HG02884 (cell line): ENCODE data around the gene MXRA7.
"Not testable (repeated sequence)": the region's sequence is repeated elsewhere in the genome, so short reads cannot be mapped to it uniquely, and the experiment has no call there.

Source experiments
- ATAC-seq: cut with Tn5 transposase; IDR thresholded peaks from one replicate; pipeline ENCODE4 v1.9.1; 2021; ENCODE audit warnings: mild to moderate bottlenecking, moderate library complexity; ENCODE audit not compliant: unreplicated experiment

Gene MXRA7

DNA sequence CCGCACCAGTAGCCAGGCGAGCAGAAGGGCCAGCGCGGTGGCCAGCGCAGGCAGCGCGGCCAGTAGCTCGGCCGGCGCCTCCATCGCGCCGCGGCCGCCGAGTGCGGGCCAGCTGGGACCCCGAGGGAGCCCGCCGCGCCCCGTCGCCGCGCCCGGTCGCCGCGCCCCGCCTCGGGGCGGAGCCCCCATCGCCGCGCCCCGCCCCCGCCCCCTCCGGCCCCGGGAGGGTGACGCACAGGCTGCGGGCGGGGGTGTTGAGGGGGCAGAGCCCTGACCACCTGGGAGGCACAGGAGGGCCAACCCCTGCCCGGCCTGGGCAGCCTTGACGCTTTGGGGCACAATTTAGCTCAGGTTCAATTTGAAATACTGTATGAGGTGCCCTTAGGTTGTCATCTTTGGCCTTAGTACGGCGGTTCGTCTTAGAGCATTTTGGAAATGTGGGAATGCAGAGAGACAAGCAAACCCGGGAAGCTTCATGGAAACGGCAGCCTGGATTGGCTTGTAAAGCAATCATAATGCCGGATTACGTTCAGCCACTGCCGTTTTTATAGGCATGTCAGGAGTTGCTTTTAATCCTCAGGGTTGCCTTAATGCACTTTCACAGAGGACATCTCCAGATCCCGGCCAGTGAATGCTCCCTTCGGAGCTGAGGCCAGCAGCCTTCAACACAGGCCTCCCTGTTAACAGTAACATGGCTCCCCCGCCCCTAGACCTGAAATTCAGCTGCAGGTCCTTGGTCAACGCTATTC, at the start of gene MXRA7:
Gene MXRA7, minus strand, starts transcription at position 103 of the 749 bp plus-strand sequence. Its CDS starts 19 bp downstream, at position 84.
- ATAC-seq, result no peak

GRCh38 chr17:76758570-76758969, 47.8 kb upstream of the MXRA7 start:
- no peak for ATAC-seq

DNA sequence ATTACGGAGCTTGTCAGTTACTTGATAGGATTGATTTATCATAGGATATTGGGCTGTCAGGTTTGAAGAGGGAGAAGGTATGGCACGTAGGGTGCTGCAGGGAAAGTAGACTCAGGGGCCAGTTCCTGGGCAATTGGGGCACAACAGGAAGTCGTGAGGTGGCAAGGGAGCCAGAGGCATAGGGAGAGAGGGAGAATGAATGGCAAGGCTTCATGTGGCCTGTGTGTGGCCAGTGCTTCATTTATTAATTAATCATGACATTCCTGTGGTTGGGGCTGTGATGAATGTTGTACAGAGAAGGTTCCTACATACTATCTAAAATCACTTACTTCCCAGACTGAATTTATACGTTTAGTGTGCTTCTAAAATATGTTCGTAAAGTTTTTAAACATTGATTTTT, 46.5 kb upstream of the MXRA7 start:
- ATAC-seq, result no peak

DNA sequence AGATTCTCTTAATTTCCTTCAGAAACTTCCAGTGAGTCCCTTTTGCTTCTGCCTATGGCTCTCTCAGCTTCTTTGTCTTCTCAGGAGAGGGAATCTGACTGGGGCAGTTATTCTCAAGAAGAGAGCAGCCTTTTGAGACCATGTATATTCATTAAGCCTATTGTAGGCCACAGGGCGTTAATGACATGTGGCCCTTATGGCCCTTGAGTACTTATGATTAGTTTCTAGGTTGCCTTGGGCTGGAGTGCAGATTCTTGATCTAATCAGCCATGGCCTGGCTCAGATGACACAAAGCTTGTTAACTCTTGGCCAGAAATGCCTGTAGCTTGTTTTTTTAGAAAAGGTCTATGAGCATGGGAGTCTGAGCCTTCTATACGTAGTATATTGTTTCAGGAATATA, 44.5 kb upstream of the MXRA7 start:
- no peak for ATAC-seq

GRCh38 chr17:76753061-76753961, 42.5 kb upstream of the MXRA7 start:
- ATAC-seq, result no peak

DNA sequence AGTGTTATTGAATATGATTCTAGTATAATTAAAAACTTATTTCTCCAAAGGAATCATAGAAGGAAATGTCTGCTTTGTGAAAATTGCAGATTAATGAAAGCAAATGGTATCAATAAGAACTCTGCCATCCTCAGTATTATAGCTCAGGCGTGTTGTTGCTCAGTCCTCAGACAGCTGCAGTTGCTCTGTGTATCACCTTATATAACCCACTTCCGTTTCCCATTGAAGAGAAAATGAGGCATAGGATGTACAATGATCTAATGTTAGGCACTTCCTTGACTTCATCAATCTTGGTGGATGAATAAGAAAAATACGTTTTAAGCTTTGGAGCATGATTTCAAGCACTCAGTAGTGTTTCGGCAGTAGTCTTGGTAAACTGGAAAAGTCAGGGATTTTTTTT, 41.2 kb upstream of the MXRA7 start:
- no peak for ATAC-seq

- ATAC-seq, result no peak
These were observed 40.7 kb upstream of the MXRA7 start for GRCh38 chr17:76751416-76751993.

DNA sequence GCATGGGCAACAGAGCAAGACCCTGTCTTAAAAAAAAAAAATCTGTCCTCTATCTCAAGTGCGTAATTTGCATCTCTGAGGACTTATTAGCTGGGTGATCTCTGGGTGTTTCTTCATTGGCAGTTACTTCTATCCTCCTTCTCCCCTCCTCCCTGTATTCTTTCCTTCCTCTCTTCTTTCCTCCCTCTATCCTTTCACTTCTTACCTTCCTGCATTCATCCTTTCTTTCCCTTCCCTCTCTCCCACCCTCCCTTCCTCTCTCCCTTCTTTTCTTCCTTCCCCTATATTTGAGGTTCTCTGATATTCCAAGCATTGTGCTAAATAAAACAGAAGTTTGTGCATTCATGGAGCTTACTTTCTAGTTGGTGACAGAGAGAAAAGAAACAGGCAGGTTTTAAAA, 37.9 kb upstream of the MXRA7 start:
- no peak for ATAC-seq

DNA sequence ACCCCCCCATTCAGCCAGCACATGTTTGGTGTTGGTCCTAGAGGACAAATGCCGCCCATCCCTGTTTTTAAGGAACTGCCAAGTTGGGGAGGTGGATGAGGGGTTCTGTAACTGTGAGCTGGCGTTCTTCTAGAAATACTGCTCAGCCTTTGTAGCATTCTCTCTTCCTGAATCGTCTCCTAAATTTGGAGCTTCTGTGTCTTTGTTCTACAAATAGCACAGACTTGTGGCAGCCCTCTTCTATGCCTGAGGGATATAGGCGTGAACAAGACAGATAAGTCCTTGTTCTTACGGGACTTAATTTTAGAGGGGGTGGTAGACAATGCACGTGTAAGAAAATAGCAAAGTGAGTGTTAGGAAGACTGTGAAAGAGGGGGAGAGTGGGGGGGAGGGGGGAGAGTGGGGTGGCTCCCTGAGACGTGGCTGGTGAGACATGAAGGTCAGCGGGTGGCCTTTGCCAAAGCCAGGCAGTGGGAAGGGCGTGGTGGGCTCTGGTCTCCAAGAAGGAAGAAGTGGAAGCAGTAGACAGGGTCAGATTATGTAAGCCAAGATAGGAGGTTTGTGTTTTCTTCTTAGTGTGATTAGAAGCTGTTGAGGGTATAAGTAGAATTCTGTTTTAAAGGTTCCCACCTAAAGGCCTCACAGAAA, 37.1 kb upstream of the MXRA7 start:
- no peak for ATAC-seq

DNA sequence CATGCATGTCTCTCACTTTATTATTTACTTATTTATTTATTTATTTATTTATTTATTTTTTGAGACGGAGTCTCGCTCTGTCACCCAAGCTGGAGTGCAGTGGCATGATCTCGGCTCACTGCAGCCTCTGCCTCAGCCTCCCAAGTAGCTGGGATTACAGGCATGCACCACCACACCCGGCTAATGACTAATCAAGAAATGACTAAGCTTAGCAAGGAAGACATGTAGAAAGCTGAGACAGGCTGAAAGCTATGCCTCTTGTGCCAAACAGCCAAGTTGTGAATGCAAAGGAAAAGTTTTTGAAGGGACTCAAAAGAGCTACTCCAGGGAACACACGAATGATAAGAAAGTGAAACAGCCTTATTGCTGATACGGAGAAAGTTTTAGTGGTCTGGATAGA, 35.0 kb upstream of the MXRA7 start:
- not testable (repeated sequence) for ATAC-seq

GRCh38 chr17:76744747-76745146, 34.0 kb upstream of the MXRA7 start:
- ATAC-seq, result no peak

DNA sequence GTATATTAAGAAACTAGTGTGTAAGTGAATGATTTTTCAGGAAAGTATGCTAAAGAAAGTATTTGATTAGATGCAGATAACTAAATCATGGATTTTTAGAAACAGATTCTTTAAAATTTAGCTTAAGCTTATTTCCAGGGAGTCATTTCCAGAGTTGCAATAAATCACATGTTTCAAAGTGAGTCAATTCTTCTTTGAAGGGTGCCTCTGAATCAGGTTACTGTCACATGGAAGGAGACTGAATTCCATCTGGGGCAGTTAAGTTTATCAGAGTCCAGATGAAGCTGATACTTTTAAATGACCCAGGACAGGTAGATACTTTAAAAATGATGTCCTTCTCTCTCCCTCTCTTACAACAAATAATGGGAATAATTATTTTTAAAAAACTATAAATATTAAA, 32.2 kb upstream of the MXRA7 start:
- no peak for ATAC-seq

GRCh38 chr17:76740329-76741118, 29.8 kb upstream of the MXRA7 start:
- ATAC-seq, result no peak

DNA sequence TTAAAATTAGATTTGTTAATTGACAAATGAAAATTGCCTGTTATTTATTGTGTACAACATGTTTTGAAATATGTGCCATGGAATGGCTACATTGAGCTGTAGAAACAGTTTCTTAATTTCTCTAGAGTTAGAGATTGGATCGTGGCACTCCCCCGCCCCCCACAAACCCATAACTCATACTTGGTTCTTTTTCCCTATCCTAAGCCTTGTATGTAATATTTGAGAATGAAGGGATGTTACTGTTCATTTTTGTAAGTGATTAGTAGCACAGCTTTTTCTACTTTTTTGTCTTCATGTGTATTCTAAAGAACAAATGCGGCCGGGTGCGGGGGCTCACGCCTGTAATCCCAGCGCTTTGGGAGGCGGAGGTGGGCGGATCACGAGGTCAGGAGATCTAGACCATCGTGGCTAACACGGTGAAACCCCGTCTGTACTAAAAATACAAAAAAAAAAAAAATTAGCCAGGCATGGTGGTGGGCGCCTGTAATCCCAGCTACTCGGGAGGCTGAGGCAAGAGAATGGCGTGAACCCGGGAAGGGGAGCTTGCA, 28.9 kb upstream of the MXRA7 start:
- ATAC-seq, result not testable (repeated sequence)

DNA sequence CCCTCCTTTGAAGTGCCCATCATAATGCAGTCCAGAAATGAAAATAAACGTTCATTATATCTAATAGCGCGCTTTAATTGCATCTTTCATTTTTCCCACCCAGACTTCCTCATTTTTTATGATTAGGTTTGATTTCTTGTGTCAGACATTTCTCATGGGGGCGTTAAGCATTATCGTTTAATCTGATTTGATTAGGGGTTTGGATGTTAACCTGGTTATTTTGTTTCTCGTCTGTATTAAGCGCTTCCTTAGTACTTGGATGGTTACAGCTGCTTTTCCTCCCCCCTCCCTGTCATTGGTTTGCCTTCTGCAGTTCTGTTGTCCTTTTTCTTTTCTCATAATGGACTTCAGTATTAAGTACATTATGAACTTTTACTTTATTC, 27.7 kb upstream of the MXRA7 start:
- no peak for ATAC-seq

DNA sequence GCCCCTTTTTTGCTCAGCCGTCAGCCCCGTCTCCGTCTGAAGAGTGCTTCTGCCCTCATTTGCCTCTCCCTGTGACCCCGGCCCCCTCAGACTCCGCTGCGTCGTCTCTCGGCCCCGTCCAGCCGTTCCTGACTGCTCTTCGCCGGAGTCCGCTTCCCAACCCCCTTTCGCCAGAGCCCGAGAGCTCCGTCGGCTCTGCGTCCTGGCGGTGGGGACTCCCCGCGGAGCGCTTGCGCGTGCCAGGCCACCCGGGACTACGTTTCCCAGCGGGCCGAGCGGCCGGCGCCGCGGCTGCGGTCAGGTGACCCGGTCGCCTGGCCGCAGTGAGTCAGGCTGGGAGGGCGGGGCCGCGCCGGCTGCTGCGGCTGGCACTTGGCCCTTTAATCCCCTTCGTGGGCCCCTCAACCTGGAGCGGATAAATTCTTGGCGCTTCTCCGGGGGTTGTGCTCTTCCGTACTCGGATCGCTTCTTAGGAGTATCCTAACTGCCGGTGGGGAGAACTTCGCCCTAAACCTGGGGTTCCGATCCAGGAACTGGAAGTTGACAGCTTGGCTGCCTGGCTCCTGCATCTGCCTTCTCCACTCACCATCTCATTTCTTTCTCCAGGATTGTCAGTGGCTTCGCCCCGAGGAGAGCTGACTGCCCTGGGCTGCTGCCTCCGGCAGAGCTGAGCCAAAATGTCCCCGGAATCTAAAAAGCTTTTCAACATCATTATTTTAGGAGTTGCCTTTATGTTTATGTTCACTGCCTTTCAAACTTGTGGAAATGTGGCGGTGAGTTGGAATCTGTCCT, 27.1 kb upstream of the MXRA7 start, which contains the start of gene MFSD11:
Gene MFSD11, plus strand, starts transcription at position 444 of the 792 bp plus-strand sequence. Its CDS starts 234 bp downstream, at position 678.
- peak; percentile 51 for ATAC-seq

- ATAC-seq, result peak; percentile 57
These were observed 26.4 kb upstream of the MXRA7 start, which contains the start of gene SRSF2 for GRCh38 chr17:76737082-76737675. Gene SRSF2, minus strand, starts transcription at chr17:76737331. Its CDS starts 171 bp downstream, at chr17:76737160.

GRCh38 chr17:76736349-76737081, 25.8 kb upstream of the MXRA7 start:
- no peak for ATAC-seq
